ENCODE data around the gene GPC5.
"Not testable (repeated sequence)": the region's sequence is repeated elsewhere in the genome, so short reads cannot be mapped to it uniquely, and the experiment has no call there.

GPC5 gene

DNA sequence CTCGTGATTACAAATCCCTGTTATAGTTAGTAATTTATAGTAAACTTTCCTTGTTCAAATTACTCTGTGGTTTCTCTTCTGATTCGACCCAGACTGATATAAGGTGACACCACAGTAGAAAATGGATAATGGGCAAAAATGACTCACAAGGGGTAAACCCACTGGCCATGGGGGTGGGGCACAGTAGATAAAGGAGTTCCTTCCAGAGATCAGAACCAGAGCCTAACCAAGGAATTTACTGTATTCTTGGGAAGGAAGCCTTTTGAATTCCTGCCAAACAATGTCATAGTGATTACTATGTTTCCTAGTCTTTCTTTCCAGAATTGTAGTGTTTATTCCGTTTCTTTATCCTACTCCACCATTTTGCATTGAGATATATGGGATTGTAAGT, 29.0 kb upstream of the GPC5 start:
- no peak for DNase-seq

DNA sequence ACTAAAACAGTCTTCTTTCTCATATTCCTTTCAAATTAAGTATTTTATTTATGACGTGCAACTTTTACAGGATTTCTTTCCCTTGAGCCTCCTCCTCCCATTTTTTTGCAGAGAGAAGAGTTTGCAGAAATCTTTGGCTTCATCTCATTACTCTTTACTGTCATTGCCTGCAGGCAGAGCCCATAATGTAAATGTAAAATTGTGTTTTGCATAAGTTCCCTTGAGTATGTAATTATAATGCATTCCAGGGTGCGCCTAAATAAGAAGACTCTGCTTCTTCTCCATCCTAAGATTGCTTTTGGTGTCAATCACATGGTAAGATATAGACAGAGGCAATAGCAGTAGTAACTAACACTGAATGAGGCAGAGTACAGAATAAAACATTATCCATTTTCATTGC, 27.9 kb upstream of the GPC5 start:
- no peak for DNase-seq

DNA sequence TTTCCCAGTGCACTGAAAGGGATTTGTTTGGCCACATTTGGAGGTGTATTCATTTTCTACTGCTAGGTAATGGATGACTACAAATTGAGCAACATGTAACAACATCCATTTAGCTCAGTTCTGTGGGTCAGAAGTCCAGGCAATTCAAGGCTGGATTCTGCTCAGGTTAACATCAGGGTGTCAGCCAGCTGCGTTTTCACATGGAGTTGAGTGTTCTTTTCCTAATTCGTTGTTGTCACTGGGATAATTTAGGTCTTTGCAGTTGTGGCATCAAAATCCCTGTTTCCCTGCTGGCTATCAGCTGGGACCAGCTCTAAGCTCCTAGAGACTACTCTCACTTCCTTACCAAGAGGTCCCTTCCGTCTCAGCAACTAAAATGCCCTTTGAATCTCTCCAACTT, 25.5 kb upstream of the GPC5 start:
- DNase-seq: no peak

DNA sequence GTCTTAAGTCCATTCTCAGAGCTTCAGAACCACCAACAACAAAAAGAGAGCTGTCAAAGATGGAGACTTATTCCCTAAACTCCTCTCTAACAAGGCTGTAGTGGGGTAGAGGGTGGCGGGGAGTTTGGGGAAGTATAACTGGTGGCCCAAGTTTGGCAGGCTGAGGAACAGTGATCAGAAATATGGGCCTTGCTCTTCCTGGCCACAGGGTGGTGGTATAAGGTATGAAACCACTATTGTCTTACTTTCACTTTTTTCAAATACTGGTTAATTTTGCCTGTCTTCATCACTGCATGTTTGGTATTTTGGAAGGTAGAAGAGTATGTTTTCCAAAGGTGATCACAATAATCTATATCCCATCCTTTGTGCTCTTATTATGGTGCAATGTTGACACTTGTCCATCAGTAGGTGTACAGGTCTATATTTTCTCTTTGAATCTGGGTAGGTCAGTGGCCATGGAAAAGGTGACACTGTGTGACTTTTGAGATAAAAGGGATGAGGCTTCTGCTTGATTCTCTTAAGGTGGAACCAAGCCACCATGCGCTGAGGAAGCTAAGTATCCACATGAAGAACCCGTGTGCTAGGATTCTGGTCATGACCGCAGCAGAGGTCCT, 23.2 kb upstream of the GPC5 start:
- DNase-seq: no peak

DNA sequence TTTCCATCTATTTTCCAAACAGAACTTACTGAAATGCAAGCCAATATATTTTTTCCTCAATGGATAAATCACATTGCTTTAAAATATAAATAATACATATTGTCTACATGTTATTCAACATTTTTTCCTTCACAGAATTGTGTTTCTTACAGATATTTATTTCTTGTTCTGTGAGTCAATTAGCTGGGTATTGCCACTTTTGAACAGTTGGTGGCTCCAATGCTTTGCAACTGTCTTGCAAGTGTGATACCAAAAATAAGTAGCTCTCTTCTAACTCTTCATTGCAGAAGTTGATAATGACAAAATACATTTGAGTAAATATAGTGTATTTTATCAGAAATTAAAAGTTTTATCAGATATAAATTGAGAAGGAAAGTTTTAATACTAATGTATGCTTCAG, 17.1 kb upstream of the GPC5 start:
- DNase-seq: no peak

DNA sequence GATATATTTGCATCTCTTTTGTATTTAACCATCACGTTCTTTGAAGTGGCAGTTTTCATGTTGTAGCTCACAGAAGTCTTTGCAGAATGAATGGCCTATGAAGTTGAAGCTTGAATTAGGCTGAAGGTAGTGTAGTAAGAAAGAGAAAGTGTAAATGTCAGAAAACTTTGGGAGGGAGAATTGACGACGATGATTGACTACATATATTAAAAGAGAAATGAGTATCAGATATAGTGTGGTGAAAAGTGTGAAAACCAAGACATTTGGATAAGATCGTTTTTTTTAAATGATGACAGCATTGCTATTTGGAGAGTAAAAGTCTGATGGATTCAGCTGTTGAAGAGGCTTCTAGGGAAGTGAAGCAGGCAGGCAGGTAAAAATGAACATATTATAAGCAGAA, 14.6 kb upstream of the GPC5 start:
- no peak for DNase-seq

DNA sequence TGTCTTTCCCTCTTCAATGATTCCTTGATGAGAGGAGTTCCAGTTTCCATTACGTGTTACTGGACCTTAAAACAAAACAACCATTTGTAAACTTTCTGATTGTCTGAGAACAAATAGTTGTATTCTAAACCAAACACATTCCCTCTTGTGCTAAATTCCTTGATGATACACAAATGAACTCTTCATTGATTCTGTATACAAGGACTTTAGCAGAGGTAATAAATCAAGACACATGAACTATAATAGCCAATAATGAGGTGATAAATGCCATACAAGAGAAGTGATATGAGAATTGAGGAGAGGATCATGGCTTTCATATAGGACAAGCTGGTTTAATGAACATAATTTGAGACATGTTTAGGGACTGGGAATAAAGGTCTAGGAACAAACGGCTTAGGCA, 13.5 kb upstream of the GPC5 start:
- no peak for DNase-seq

DNA sequence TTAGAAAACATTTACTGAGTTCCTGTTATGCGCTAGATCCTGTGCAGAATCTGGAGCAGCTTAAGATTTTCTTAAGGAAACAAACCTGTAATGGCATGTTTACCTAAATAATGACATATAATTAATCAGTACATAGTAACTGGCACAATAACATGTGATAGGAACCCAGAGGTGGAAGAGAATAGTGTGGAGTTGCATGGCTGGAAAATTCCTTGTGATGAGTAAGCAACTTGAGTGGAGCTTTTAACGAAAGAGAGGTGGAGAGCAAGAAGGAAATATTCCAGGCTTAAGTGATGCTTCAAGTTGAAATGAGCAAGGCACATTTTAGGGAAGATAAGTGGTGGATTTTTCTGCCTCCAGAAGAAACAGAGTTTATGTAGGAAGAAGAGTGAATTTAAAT, 9.2 kb upstream of the GPC5 start:
- no peak for DNase-seq

DNA sequence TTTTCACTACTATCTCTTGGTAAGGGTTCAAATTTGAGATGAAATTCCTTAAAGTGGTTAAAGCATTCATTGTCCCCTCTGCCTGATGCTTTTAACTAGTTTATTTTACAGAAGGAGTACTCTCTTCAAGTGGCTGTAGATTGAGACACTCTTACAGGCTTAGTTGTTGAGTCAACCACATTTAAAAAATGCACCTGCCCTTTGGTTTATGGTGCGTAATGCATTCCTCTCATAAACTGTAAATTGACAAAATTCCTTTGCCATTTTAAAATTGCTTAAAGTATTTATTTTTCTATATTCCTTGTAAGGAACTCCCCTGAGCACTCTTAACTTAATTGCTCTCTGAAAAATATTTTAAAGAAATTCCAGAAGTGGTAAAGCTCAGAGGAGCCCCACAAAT, 826 bp upstream of the GPC5 start:
- no peak for DNase-seq

DNA sequence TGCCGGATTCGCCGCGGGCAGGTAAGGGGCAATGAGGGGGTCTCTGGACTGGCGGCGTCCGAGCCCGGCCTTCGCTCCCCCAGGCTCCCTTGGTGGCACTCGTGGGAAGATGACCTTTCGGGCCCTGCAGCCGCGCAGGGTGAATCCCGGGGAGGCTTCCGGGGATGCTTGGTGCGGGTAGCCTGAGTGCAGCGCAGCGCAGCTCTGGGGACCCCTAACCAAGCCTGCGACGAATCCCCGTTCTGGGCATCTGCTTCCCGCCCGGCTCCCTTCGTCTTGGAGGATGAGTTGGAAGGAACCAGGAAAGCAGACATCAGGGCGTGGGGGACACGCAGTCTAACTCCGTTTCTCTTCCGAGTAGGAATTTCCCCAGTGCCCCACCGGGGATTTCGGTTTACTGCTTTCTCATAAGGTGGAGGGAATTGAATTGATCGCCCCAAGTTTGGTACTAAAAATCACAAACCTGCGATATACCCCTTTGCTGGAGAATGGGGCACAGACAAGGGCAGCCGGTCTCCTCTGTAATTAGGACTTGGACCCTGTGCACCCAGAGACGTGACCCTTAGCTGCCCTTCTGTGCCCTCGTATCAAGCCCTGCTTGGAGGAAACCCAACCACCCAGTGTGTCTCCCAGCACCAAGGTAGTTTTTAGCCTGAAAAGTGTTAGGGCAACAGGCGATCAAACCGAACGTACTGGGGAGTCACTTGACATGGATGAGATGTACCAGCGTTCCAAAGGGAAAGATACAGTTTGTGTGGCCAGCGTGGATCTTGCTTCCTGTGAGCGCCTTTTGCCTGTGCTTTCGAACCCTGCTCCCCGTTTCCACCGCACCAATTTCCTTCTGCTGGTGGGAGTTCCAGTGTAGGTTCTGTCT, 1.0 kb downstream of the GPC5 start:
- DNase-seq: no peak

DNA sequence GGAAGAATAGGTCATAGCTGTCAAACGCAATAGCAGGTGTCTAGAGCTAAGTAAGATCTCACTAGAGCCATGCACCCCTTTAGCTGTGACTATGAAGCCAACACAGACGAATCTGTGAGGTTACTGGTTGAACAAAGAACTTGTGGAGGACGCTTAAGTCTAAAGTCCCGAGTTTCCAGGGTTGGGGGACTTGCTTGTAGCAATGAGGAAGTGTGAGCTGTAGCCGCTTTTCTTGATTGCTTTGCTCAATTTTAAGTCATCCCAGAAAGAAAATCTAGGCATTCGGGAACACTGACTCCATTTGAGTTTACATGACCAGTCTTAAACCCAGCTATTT, 1.6 kb downstream of the GPC5 start:
- no peak for DNase-seq

DNA sequence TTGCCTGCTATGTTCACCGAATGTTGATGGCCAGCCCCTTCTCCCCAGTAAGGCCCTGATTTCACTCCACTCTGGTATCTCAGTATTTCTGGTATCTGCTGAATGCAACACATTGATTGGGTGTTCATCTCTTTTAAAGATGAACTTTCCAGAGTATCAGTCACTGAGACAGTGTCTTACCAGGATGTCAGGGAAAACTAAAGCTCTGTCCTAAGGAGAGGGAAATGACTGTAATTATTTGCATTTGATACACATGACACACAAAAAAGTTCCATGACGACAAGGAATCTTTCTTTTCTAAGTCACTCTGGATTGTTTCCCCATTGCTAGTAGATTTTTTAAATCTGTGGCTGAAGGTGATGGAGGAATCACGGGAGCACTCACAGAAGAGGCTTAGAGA, 2.2 kb downstream of the GPC5 start:
- no peak for DNase-seq

DNA sequence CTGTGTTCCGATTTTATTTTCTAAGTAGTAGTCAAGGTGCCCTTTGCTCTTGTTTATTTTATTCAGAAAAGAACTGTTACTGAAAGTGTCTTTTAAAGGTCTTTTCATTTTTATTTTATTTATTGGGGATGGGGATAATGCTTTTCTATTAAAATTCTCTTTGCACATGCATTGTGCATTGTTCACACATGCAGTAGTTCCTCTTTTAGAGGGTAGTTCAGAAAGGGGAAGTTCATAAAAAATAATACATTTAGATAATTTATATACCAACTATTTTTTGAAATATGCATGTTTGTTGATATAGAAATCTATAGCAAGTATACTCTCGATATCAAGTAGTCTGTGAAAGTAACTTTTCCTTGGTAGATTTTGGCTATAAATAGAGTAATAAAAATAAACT, 3.5 kb downstream of the GPC5 start:
- DNase-seq: no peak

DNA sequence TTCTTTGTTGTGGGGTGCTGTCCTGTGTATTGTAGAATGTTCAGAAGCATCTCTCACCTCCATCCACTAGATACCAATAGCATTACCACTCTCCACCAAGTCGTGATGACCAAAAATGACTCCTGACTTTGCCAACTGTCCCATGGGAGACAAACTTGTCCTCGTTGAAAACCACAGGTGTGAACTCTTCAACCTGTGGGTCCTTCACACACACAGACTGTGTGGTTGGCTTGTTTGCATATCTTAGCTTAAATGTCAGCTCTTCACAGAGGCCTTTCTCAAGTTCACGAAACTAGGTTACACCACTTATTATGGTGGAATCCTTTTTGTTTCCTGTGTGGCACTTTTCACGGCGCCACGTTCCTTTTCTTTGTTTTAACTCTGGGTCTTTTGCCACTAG, 6.8 kb downstream of the GPC5 start:
- DNase-seq: no peak

DNA sequence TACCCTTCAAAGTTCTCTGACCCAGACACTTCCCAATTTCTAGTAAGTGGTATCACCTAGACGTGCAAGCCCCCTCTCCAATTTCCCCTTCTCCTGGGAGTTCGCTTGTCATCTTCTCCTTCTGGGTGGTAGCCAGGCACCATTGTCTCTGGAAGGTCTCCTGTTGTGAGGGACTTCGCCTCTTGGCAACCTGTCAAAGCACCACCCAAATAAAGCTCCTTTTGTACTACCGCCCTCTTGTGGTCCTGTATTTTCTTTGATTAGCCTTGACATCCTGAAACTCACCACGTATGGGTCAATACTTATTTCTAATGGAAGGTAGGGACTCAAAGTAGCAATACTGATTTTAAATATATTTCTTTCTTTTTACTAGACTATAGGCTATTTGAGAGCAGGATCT, 8.2 kb downstream of the GPC5 start:
- DNase-seq: no peak

DNA sequence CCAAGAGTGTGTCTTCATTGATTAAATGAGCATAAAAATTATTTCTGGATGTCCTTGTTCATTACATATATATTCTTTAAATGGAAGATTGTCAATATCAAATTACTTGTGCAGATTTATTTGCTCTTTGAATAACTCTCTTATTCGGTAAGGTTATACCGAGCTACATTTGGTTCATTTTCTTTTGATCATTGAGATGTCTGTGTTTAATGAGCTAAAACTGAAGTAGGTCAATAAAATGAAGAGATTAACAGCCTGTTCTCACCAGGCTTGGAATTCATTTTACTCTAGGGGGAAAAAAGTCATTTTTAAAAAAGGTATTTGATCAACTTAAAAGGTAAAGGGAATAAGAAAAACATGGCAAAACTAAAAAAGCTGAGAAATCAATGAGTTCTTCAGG, 10.6 kb downstream of the GPC5 start:
- DNase-seq: no peak

DNA sequence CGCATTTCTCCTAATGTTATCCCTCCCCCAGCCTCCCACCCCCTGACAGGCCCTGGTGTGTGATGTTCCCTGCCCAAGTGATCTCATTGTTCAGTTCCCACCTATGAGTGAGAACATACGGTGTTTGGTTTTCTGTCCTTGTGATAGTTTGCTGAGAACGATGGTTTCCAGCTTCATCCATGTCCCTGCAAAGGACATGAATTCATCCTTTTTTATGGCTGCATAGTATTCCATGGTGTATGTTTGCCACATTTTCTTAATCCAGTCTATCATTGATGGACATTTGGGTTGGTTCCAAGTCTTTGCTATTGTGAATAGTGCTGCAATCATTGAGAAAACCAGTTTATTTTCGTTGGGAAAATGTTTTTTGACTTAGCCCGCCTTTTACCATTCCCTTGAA, 18.2 kb downstream of the GPC5 start:
- not testable (repeated sequence) for DNase-seq

DNA sequence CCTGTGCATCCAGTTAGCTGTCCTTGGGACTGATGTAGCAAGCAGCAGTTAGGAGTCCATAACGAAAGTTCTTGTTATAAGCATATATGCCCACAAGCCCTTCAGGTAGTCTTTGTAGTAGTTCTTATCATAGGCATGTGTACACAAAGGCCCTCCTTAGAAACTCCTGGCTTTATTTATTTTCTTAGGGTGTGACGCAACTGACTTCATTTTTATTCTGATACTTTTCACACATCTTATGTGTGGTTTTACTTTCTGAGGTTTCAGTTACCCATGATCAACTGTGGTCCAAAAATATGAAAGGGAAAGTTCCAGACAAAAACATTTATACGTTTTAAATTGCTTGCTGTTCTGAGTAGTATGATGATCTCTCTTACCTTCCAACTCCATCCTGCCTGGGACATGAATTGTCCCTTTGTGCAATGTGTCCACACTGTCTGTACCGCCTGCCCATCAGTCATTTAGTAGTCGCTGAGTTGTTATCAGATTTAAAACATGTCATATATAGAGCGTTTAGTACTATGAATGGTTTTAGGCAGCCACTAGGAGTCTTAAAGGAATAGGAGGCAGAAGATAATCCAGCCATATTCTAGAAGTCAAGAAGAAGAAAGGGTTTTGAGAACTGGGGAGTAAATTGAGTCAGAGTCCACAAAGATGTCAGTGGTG, 19.4 kb downstream of the GPC5 start:
- no peak for DNase-seq

DNA sequence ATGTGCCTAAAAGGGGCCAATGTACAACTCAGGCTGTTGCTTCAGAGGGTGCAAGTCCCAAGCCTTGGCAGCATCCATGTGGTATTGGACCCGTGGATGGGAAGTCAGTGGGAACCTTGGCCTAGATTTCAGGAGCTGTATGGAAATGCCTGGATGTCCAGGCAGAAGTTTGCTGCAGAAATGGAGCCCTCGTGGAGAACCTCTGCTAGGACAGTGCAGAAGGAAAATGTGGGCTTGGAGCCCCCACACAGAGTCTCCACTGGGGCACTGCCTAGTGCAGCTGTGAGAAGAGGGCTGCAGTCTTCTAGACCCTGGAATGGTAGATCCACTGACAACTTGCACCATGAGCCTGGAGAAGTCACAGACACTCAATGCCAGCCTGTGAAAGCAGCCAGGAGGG, 28.5 kb downstream of the GPC5 start:
- DNase-seq: no peak

DNA sequence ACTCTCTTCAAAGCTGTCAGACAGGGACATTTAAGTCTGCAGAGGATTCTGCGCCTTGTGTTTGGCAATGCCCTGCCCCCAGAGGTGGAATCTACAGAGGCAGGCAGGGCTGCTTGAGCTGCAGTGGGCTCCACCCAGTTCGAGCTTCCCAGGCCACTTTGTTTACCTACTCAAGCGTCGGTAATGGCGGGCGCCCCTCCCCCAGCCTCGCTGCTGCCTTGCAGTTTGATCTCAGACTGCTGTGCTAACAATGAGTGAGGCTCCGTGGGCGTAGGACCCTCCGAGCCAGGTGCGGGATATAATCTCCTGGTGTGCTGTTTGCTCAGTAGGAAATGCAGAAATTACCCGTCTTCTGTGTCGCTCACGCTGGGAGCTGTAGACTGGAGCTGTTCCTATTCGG, 40.3 kb downstream of the GPC5 start:
- not testable (repeated sequence) for DNase-seq

DNA sequence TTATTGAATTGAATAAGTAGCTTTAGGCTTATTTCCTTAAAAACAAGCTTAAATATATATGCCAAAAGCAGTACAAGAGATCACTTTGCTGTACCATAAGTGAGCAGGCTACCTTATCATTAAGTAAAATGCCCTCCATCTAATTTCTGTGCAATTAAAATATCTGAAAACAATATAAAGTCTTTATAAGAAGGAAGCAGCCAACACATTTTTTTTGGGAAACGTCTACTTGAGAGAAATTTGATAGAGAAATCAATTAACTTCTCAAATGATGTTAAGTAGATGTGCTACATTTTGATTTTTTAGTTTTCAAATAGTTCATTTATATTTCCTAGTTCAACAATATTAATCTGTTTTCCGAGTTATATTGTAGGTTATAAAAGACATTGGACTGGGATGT, 52.5 kb downstream of the GPC5 start:
- no peak for DNase-seq

DNA sequence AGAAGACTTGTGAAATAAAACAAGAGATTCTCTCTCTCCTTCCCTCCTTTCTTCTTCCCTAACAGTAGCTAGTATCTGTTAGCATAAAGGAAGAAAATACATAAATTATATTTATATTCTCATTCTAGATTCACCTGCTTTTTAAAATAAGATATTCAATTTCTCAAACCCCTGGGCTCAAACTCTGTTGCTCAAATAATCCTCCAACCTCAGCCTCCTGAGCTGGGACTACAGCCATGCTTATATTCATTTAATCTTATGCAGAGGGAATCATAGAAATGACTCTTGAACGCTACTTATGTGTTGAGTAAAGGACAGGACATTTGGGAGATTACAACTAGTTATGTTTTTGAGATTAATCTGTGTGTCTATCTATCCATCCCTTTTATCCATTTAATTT, 56.2 kb downstream of the GPC5 start:
- no peak for DNase-seq

DNA sequence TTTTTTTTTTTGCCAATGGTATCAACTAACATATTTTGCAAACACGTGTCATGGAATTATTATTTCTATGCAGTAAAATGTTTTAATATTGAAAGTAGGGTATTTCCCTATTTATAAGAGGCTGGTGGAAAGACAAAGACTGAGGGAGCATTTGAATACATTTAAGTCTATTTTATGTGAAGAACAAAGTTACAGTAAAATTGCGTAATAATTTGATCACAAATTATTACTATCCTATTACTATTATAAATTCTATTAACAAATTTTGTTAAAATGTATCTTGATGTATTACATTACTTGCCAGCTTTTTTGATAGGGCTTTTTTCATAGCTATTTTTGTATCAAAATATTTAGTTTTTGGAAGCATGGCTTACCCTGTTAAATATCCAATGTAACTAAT, 58.4 kb downstream of the GPC5 start:
- DNase-seq: no peak

DNA sequence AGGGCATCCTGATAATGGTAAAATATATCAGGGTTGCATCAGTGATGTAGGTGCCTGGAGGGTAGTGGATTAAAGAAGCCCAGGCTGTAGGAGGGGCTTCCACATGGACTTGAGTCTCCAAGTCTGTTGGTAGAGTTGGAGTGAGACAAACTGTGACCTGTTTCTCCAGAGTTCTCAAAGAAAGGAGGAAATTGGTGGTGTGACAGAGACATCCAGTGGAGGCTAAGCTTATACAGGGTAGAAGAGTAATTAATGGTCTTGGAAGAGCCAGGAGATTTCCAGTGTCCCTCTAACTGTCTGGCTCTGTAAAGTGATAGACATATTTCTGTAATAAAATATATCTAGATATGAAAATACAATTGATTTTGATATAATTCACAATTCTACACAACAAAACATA, 61.1 kb downstream of the GPC5 start:
- no peak for DNase-seq

DNA sequence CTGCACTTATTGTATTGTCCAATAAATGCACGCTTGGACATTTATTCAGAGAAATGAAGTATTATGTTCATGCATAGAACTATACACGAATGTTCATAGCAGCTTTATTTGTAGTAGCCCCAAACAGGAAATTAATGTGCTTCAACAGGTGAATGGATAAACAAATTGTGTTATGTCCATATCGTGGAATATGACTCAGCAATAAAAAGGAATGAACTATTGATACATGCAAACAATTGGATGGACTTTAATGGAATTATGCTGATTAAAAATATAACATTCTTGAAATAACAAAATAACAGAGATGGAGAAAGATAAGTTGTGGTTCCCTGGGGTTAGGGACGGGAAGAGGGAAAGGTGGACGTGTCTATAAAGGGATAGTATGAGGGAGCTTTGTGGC, 65.9 kb downstream of the GPC5 start:
- no peak for DNase-seq

Data from CD4-positive, alpha-beta T cell treated with Interferon gamma for 1 hour (primary cell).